ENCODE results near the gene APBB2. TPM values are rescaled to one million over a fixed set of nuclear protein-coding genes. Genes with fewer than 3 reads are reported as not detected.

APBB2 gene
- total and polyA plus RNA-seq, 2 of the 8 experiments (the other 6 are each of a cell fraction or from before 2014, with no cell fraction given) = 58.7 to 59.4 TPM

DNA sequence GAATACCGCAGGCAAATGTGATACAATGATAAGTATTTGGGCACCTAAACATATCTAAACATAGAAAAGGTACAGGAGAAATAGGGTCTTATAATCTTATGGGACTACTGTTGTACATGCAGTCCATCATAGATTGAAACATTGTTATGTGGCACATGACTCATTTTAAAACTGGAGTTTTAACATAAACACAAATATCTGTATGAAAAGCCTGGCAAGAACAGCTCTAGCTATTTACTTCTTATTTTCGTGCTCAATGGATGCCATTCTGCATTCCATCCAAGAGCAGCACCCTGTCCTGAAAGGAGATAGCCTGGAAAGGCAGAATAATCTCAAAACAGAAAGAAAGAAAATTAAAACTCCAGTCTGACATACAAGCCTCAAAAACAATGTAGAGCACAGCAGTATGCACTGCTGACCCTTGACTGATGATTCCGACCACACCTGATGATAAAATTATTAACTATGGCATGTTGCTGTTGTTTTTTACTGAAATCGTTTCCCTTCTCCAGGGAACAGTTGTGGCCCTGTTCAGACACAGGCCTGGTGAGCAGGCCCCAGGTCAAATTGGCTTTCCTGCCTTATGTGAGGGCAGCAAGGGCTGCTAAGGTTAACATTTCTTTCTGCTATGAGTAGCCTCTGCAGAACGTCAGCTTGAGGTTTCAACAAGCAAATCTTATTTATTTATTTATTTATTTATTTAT is 152.7 kb downstream of the APBB2 start:
- peaks cover 0 to 7% (median 0%) of the 10 kb centered on the region in 4 experiments; a peak in 2 of 8 replicates for H3K36me3 ChIP-seq (ENCODE audit: control insufficient read depth in 2 of 4, insufficient read depth in 4 of 4, low read length in 3 of 4)
- no peak overlapping the region for H2BK15ac ChIP-seq (ENCODE audit: low read length)
- H2BK120ac ChIP-seq (replicated peaks; ENCODE audit: low read depth, low read length) = no peak overlapping the region
- H3K18ac ChIP-seq (ENCODE audit: extremely low read depth, low read length) = no peak overlapping the region
- H2BK12ac ChIP-seq (ENCODE audit: low read depth, low read length) = no peak overlapping the region
- no peak for DNase-seq (ENCODE audit: low read depth in 1 of 2, low spot score in 2 of 2)
- H3K4me1 ChIP-seq (replicated peaks in 1 of 4; ENCODE audit: control insufficient read depth in 3 of 4, insufficient read depth in 4 of 4, low read length in 3 of 4) = no peaks in the 10 kb centered on the region
- H3K23ac ChIP-seq (ENCODE audit: insufficient read length) = no peak overlapping the region
- H3K4me2 ChIP-seq (ENCODE audit: insufficient read depth in 1 of 2, low read depth in 2 of 2, low read length in 2 of 2) = no peak overlapping the region
- H3K14ac ChIP-seq (ENCODE audit: insufficient read length) = no peak overlapping the region
- H3K9ac ChIP-seq (replicated peaks in 1 of 4; ENCODE audit: extremely low read depth in 1 of 4, low read depth in 3 of 4, low read length in 3 of 4) = no peak overlapping the region; a peak in 1 of 7 replicates
- 0 out of 4 replicates have a peak, but pooled peaks cover 4 to 5% of the 10 kb centered on the region in 2 experiments for H3K9me3 ChIP-seq (ENCODE audit: insufficient read depth in 2 of 2, low read depth in 1 of 2, low read length in 1 of 2)
- ChIA-PET POLR2A (ENCODE audit: partially characterized antibody) (interaction anchor here (1.0 kb wide), 1 partner anchor 9 kb away, joined by 3 read pairs; no protein-coding TSS in a partner anchor), CTCF (ENCODE audit: partially characterized antibody) (interaction anchor here (0.8 to 1.9 kb wide), 6 partner anchors 10 to 752 kb away, joined by 3 to 5 read pairs (median 4); partner anchors contain the start of gene APBB2)
- H3K79me2 ChIP-seq (ENCODE audit: control insufficient read depth in 1 of 2, insufficient read depth in 2 of 2, low read length in 2 of 2) = no peaks in the 10 kb centered on the region
- H4K20me1 ChIP-seq (replicated peaks in 1 of 2; ENCODE audit: control insufficient read depth in 1 of 2, insufficient read depth in 2 of 2, low read length in 2 of 2) = no peaks in the 10 kb centered on the region
- H2BK20ac ChIP-seq (ENCODE audit: low read length) = no peak overlapping the region
- no peak overlapping the region for H2AK5ac ChIP-seq (ENCODE audit: low read depth, low read length)
- no peak overlapping the region for H2AFZ ChIP-seq (ENCODE audit: low read length)
- no peaks in the 10 kb centered on the region for H3K27me3 ChIP-seq (replicated peaks in 1 of 4; ENCODE audit: control insufficient read depth in 3 of 4, extremely low read depth in 1 of 4, insufficient read depth in 3 of 4, low read length in 3 of 4)
- FAIRE-seq = no peak
- H4K5ac ChIP-seq (ENCODE audit: insufficient read length, low read depth, low read length) = no peak overlapping the region
- H3K23me2 ChIP-seq (ENCODE audit: low read depth, low read length) = no peaks in the 10 kb centered on the region; the same call in 1 of the 2 replicates
- no peak overlapping the region for H4K91ac ChIP-seq (replicated peaks; ENCODE audit: insufficient read length, low read length)
- no peak overlapping the region for H3K4me3 ChIP-seq (ENCODE audit: extremely low read depth in 1 of 4, insufficient read depth in 2 of 4, low read depth in 3 of 4, low read length in 4 of 4)
- H2BK5ac ChIP-seq (ENCODE audit: low read depth, low read length) = no peak overlapping the region; the same call in 1 of the 2 replicates
- 80% methylated on average over 5 of the region's 5 CpGs; no CpG with 5 or more reads in 1 of the 2 experiments for WGBS, 2 experiments (ENCODE audit: extremely low coverage in 1 of 2, insufficient coverage in 1 of 2, insufficient read length in 1 of 2, insufficient replicate concordance in 2 of 2, low coverage in 1 of 2, low lambda C conversion rate in 2 of 2, missing lambda C conversion rate in 1 of 2)
- no peak overlapping the region for H3K56ac ChIP-seq (replicated peaks; ENCODE audit: insufficient read length, low read depth, low read length)
- no peak overlapping the region for H3K27ac ChIP-seq (ENCODE audit: low read depth, low read length)
- H4K8ac ChIP-seq (ENCODE audit: extremely low read depth, insufficient read depth, low read length) = no peak overlapping the region
- TF ChIP-seq BCL11A (IDR thresholded peaks at IDR 0.05; ENCODE audit: low read depth in 2 of 2, low read length in 2 of 2) = no peak
- no peak for TF ChIP-seq FOSL1 (IDR thresholded peaks at IDR 0.05; ENCODE audit: insufficient read depth, low read depth, low read length)
- TF ChIP-seq, protein P1, sequence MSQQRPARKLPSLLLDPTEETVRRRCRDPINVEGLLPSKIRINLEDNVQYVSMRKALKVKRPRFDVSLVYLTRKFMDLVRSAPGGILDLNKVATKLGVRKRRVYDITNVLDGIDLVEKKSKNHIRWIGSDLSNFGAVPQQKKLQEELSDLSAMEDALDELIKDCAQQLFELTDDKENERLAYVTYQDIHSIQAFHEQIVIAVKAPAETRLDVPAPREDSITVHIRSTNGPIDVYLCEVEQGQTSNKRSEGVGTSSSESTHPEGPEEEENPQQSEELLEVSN (IDR thresholded peaks at IDR 0.05) = no peak
- H3K4ac ChIP-seq (replicated peaks; ENCODE audit: insufficient read length, low read depth, low read length) = no peak overlapping the region
- H3K79me1 ChIP-seq (ENCODE audit: low read depth, low read length) = no peaks in the 10 kb centered on the region

All from H1 (cell line).